ENCODE data around the gene DST.

GRCh38 chr6:56689114-56689513, 46.4 kb upstream of the DST start:
- TF ChIP-seq, protein P1, sequence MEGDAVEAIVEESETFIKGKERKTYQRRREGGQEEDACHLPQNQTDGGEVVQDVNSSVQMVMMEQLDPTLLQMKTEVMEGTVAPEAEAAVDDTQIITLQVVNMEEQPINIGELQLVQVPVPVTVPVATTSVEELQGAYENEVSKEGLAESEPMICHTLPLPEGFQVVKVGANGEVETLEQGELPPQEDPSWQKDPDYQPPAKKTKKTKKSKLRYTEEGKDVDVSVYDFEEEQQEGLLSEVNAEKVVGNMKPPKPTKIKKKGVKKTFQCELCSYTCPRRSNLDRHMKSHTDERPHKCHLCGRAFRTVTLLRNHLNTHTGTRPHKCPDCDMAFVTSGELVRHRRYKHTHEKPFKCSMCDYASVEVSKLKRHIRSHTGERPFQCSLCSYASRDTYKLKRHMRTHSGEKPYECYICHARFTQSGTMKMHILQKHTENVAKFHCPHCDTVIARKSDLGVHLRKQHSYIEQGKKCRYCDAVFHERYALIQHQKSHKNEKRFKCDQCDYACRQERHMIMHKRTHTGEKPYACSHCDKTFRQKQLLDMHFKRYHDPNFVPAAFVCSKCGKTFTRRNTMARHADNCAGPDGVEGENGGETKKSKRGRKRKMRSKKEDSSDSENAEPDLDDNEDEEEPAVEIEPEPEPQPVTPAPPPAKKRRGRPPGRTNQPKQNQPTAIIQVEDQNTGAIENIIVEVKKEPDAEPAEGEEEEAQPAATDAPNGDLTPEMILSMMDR (IDR thresholded peaks at IDR 0.05) = no peak
- TF ChIP-seq RAD21 (IDR thresholded peaks at IDR 0.05; ENCODE audit: low read length) (no peak), EP300 (IDR thresholded peaks at IDR 0.05; ENCODE audit: borderline replicate concordance in 1 of 2, low read depth in 1 of 2, low read length in 1 of 2) (no peak), JUND (IDR thresholded peaks at IDR 0.05) (no peak)

All from SK-N-SH (cell line).